Neural cell (in vitro differentiated cells): Measurements from ENCODE around the gene PRCC. TPM values are rescaled to one million over a fixed set of nuclear protein-coding genes. Genes with fewer than 3 reads are reported as not detected.
A peak's percentile ranks its signal among the peaks of the same experiment; 100 is the strongest.

Experiments
- H2AFZ ChIP-seq: fragments of 200-600, 300-800 bp; sonication (generic), shearing (Covaris generic); 2 replicates; pipeline ENCODE4 v1.6.0; 2014; ENCODE audit warnings: low read depth, mild to moderate bottlenecking, antibody characterized with exemption, low read length, moderate library complexity
- H3F3A ChIP-seq: fragments of 200-600 bp; shearing (Covaris generic); 2 replicates; pipeline ENCODE4 v1.6.1; 2016; ENCODE audit warnings: mild to moderate bottlenecking, moderate library complexity, mixed read lengths, antibody characterized with exemption, low read length; ENCODE audit not compliant: insufficient read depth, poor library complexity, severe bottlenecking
- H3K27ac ChIP-seq: fragments of 200-600, 300-800 bp; sonication (generic), shearing (Covaris generic); 2 replicates; pipeline ENCODE4 v1.5.1; 2014; ENCODE audit warnings: mild to moderate bottlenecking, low read length, moderate library complexity
- H3K27me3 ChIP-seq: fragments of 300-800, 200-600 bp; sonication (generic), shearing (Covaris generic); 2 replicates; pipeline ENCODE4 v1.6.0; 2014; ENCODE audit warnings: mild to moderate bottlenecking, low read depth, low read length, moderate library complexity; ENCODE audit not compliant: insufficient read depth
- H3K36me3 ChIP-seq: fragments of 300-800, 200-600 bp; sonication (generic), shearing (Covaris generic); 2 replicates; pipeline ENCODE4 v1.5.1; 2014; ENCODE audit warnings: mild to moderate bottlenecking, antibody characterized with exemption, low read length, moderate library complexity; ENCODE audit not compliant: insufficient read depth
- H3K4me2 ChIP-seq: fragments of 300-800, 200-600 bp; sonication (generic), shearing (Covaris generic); 2 replicates; pipeline ENCODE4 v1.6.0; 2014; ENCODE audit warnings: mild to moderate bottlenecking, low read length
- H3K4me3 ChIP-seq: fragments of 300-800, 200-600 bp; sonication (generic), shearing (Covaris generic); 2 replicates; pipeline ENCODE4 v1.5.1; 2014; ENCODE audit warnings: mild to moderate bottlenecking, low read length, moderate library complexity
- H3K79me2 ChIP-seq: fragments of 200-600 bp; shearing (Covaris generic); replicated peaks from 2 replicates; pipeline ENCODE4 v1.6.0; 2014; ENCODE audit warnings: mild to moderate bottlenecking, low read length, moderate library complexity; ENCODE audit not compliant: insufficient read depth
- H3K9ac ChIP-seq: fragments of 300-800, 200-600 bp; sonication (generic), shearing (Covaris generic); 2 replicates; pipeline ENCODE4 v1.6.1; 2016; ENCODE audit warnings: mild to moderate bottlenecking, low read length, mixed read lengths
- H3K9me2 ChIP-seq: fragments of 200-600 bp; shearing (Covaris generic); 2 replicates; pipeline ENCODE4 v1.6.1; 2016; ENCODE audit warnings: mild to moderate bottlenecking, low read length, mixed read lengths; ENCODE audit not compliant: insufficient read depth
- H3K9me3 ChIP-seq: fragments of 200-600, 300-800 bp; sonication (generic), shearing (Covaris generic); 2 replicates; pipeline ENCODE4 v1.6.1; 2016; ENCODE audit warnings: mild to moderate bottlenecking, mixed run types, low read length, moderate library complexity, mixed read lengths
- H4K20me1 ChIP-seq: fragments of 200-600 bp; shearing (Covaris generic); 2 replicates; pipeline ENCODE4 v1.6.1; 2016; ENCODE audit warnings: mild to moderate bottlenecking, mixed run types; ENCODE audit not compliant: insufficient read depth
- EP300 ChIP-seq: fragments of 450-650 bp; conservative IDR thresholded peaks from 2 replicates; pipeline ENCODE4 v1.6.1; 2014; ENCODE audit warnings: antibody characterized with exemption, mild to moderate bottlenecking, moderate library complexity; ENCODE audit not compliant: poor library complexity, severe bottlenecking
- EZH2 ChIP-seq: fragments of 200-600, 300-800 bp; shearing (Covaris generic), sonication (generic); IDR thresholded peaks from 2 replicates; pipeline ENCODE4 v1.6.1; 2014; ENCODE audit warnings: antibody characterized with exemption, low read length, borderline replicate concordance, mild to moderate bottlenecking; ENCODE audit not compliant: insufficient read depth, poor library complexity, severe bottlenecking
- MXI1 ChIP-seq: fragments of 450-650 bp; conservative IDR thresholded peaks from 2 replicates; pipeline ENCODE4 v1.6.1; 2014; ENCODE audit warnings: antibody characterized with exemption, mild to moderate bottlenecking; ENCODE audit not compliant: poor library complexity, severe bottlenecking
- POLR2AphosphoS5 ChIP-seq: IDR thresholded peaks from 2 replicates; pipeline ENCODE4 v1.6.1; 2012
- RAD21 ChIP-seq: fragments of 450-650 bp; conservative IDR thresholded peaks from 2 replicates; pipeline ENCODE4 v1.6.1; 2014; ENCODE audit warnings: antibody characterized with exemption, mild to moderate bottlenecking, moderate library complexity
- SMC3 ChIP-seq: fragments of 450-650 bp; conservative IDR thresholded peaks from 2 replicates; pipeline ENCODE4 v1.6.1; 2014; ENCODE audit warnings: antibody characterized with exemption, mild to moderate bottlenecking, moderate library complexity; ENCODE audit not compliant: poor library complexity
- TAF1 ChIP-seq: IDR thresholded peaks from 2 replicates; pipeline ENCODE4 v1.6.1; 2012; ENCODE audit warnings: low read depth
- polyA minus RNA-seq: library from RNA; depleted of rRNA, polyadenylated mRNA; stranded (reverse); fragments of >200 nt; gene quantifications from 2 replicates; pipeline ENCODE4 v1.2.3, GENCODE V29; 2014
- polyA plus RNA-seq: library from polyadenylated mRNA; depleted of rRNA; stranded (reverse); fragments of >200 nt; gene quantifications from 2 replicates; pipeline ENCODE4 v1.2.3, GENCODE V29; 2014
- TF ChIP-seq, protein P1 (sequence below): IDR thresholded peaks from 2 replicates; pipeline ENCODE4 v1.6.1; 2012; ENCODE audit warnings: borderline replicate concordance

The PRCC gene, protein sequence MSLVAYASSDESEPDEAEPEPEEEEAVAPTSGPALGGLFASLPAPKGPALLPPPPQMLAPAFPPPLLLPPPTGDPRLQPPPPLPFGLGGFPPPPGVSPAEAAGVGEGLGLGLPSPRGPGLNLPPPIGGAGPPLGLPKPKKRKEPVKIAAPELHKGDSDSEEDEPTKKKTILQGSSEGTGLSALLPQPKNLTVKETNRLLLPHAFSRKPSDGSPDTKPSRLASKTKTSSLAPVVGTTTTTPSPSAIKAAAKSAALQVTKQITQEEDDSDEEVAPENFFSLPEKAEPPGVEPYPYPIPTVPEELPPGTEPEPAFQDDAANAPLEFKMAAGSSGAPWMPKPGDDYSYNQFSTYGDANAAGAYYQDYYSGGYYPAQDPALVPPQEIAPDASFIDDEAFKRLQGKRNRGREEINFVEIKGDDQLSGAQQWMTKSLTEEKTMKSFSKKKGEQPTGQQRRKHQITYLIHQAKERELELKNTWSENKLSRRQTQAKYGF
- polyA plus RNA-seq = 17.5 and 23.3 TPM in 2 replicates
- 22.9 and 25.6 TPM in 2 replicates for polyA minus RNA-seq

DNA sequence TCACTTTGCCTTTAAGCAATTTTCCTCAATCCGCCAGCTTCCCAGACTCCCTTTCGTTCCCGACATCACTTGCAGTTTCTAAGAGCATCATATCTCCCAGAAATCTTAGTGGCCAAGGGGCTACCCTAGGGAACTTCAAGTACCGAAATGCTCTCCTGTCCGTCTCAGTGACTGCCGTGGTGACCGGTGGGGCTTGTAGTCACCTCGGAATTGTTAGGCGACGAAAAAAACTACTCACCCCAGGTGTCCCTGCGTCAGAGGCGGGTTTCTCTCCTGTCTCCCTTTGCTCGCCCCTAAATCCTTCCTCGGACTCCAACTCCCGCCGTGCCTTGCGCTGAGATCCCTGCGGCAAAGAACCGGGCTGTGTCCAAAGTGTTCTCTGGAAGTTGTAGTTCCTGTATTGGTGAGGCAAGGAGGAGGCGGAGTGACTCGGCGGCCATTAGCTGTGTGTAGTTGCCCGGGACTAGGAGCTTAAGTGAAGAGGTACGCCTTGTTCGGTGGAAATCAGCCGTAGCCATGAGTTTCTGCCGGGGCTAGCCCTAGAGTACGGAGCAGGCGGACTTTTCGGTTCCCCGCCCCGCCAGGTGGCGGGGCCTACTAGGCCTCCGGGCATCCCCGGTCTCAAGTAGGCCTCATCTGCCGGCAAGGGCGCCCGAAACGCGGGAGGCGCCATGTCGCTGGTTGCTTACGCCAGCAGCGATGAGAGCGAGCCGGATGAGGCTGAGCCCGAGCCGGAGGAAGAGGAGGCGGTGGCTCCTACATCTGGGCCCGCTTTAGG, at the start of gene PRCC:
Gene PRCC, plus strand, starts transcription at position 435 of the 778 bp plus-strand sequence. Its CDS starts 237 bp downstream, at position 672.
- peak within 1 kb of the TSS; percentile 73 for H2AFZ ChIP-seq
- H3K9me2 ChIP-seq = no peaks in the 10 kb centered on the region
- TF ChIP-seq TAF1 = peak; percentile 63
- TF ChIP-seq, protein P1, sequence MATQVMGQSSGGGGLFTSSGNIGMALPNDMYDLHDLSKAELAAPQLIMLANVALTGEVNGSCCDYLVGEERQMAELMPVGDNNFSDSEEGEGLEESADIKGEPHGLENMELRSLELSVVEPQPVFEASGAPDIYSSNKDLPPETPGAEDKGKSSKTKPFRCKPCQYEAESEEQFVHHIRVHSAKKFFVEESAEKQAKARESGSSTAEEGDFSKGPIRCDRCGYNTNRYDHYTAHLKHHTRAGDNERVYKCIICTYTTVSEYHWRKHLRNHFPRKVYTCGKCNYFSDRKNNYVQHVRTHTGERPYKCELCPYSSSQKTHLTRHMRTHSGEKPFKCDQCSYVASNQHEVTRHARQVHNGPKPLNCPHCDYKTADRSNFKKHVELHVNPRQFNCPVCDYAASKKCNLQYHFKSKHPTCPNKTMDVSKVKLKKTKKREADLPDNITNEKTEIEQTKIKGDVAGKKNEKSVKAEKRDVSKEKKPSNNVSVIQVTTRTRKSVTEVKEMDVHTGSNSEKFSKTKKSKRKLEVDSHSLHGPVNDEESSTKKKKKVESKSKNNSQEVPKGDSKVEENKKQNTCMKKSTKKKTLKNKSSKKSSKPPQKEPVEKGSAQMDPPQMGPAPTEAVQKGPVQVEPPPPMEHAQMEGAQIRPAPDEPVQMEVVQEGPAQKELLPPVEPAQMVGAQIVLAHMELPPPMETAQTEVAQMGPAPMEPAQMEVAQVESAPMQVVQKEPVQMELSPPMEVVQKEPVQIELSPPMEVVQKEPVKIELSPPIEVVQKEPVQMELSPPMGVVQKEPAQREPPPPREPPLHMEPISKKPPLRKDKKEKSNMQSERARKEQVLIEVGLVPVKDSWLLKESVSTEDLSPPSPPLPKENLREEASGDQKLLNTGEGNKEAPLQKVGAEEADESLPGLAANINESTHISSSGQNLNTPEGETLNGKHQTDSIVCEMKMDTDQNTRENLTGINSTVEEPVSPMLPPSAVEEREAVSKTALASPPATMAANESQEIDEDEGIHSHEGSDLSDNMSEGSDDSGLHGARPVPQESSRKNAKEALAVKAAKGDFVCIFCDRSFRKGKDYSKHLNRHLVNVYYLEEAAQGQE = peak; percentile 81
- TF ChIP-seq MXI1 = peak; percentile 69
- peak; percentile 85 for TF ChIP-seq POLR2AphosphoS5
- TF ChIP-seq EP300 = no peak
- H3K36me3 ChIP-seq = no peaks in the 10 kb centered on the region
- H3K9ac ChIP-seq = peak within 1 kb of the TSS; percentile 97
- peak within 1 kb of the TSS; percentile 93 for H3K4me3 ChIP-seq
- H3K27me3 ChIP-seq = no peaks in the 10 kb centered on the region
- H3K9me3 ChIP-seq = no peaks in the 10 kb centered on the region
- peak within 1 kb of the TSS; percentile 95 for H3K4me2 ChIP-seq
- peaks cover 43% of the 10 kb centered on the region for H3K79me2 ChIP-seq
- no peaks in the 10 kb centered on the region for H4K20me1 ChIP-seq
- H3K27ac ChIP-seq = peak within 1 kb of the TSS; percentile 83
- no peaks in the 10 kb centered on the region for H3F3A ChIP-seq

DNA sequence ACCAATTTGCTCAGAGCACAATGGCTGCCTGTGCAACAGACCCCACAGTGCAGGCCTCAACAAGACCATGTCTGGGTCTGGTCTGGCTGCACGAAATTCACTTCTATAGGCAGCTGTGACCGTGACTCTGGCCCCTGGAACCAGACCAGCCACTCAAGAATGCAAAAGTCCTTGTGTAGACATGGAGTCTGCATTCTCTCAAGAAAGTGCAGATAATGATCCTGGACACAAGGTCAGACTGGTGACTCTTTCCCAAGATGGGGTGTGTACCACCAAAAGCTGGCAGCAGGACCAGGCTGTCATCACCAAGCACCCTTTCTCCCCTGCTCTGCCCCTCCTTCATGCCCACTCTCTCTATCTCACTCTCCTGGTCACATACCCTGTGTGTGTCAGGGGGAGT, 46.2 kb upstream of the PRCC start:
- TF ChIP-seq SMC3 (no peak), EP300 (no peak), RAD21 (no peak)
- H3K27ac ChIP-seq = no peak overlapping the region
- H4K20me1 ChIP-seq = peaks cover 3% of the 10 kb centered on the region
- H3K4me3 ChIP-seq = no peak overlapping the region
- H3K79me2 ChIP-seq = peaks cover 19% of the 10 kb centered on the region
- H3K9ac ChIP-seq = no peak overlapping the region
- no peaks in the 10 kb centered on the region for H3F3A ChIP-seq
- no peak overlapping the region for H2AFZ ChIP-seq
- H3K9me3 ChIP-seq = no peaks in the 10 kb centered on the region
- H3K4me2 ChIP-seq = no peak overlapping the region
- H3K27me3 ChIP-seq = no peaks in the 10 kb centered on the region
- peaks cover 9% of the 10 kb centered on the region for H3K36me3 ChIP-seq
- no peaks in the 10 kb centered on the region for H3K9me2 ChIP-seq

DNA sequence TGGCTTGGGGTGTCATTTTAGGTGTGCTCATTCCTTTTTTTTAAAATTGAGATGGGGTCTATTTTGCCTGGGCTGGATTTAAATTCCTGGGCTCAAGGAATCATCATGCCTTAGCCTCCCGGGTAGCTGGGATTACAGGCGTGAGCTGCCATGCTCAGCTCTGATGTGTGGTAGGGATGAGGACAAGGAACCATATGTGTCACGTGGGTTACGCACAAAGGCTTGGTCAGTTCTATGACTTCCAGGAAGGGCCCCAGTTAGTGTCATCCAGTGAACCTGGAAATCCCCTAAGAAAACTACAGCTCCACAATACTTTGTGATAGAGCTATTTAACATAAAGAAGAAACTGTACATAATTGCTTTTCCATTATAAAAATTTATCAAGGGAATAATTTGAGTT, 45.8 kb upstream of the PRCC start:
- H3K27ac ChIP-seq = no peak overlapping the region
- H3K9me3 ChIP-seq = no peaks in the 10 kb centered on the region
- no peaks in the 10 kb centered on the region for H3K9me2 ChIP-seq
- peaks cover 7% of the 10 kb centered on the region for H4K20me1 ChIP-seq
- no peak overlapping the region for H2AFZ ChIP-seq
- H3K27me3 ChIP-seq = no peaks in the 10 kb centered on the region
- H3K4me3 ChIP-seq = no peak overlapping the region
- peaks cover 9% of the 10 kb centered on the region for H3K36me3 ChIP-seq
- TF ChIP-seq EP300 (no peak), TAF1 (no peak), EZH2 (no peak), MXI1 (no peak)
- TF ChIP-seq, protein P1 = no peak
- no peaks in the 10 kb centered on the region for H3F3A ChIP-seq
- peaks cover 23% of the 10 kb centered on the region for H3K79me2 ChIP-seq
- no peak overlapping the region for H3K4me2 ChIP-seq
- H3K9ac ChIP-seq = no peak overlapping the region
